Measurements from ENCODE around the gene KRT10.

DNA sequence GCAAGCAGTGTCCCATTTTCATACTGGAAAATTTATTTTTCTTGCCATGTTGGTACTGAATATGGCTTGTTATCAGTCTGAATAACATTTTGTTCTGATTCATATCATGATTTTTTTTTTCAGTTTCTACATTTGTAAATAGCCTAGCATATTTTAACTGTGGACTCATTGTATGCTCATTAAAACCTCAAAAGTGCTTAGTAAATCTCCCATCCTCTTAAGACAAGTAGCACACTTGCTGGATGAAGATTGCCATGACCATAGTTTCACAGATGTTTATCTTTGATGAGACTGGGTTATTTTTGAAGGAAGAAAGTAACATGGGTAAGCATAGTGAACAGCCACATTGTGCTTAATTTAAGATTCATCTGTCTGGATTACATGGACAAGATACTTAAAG is 878 bp downstream of the KRT10 start:
- TF ChIP-seq, protein P1, sequence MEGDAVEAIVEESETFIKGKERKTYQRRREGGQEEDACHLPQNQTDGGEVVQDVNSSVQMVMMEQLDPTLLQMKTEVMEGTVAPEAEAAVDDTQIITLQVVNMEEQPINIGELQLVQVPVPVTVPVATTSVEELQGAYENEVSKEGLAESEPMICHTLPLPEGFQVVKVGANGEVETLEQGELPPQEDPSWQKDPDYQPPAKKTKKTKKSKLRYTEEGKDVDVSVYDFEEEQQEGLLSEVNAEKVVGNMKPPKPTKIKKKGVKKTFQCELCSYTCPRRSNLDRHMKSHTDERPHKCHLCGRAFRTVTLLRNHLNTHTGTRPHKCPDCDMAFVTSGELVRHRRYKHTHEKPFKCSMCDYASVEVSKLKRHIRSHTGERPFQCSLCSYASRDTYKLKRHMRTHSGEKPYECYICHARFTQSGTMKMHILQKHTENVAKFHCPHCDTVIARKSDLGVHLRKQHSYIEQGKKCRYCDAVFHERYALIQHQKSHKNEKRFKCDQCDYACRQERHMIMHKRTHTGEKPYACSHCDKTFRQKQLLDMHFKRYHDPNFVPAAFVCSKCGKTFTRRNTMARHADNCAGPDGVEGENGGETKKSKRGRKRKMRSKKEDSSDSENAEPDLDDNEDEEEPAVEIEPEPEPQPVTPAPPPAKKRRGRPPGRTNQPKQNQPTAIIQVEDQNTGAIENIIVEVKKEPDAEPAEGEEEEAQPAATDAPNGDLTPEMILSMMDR (IDR thresholded peaks at IDR 0.05 in 2 of 3, conservative IDR thresholded peaks at IDR 0.05 in 1 of 3; ENCODE audit: borderline replicate concordance in 1 of 3, insufficient read depth in 1 of 3, low read depth in 2 of 3, low read length in 2 of 3): no peak
- TF ChIP-seq ZFX (IDR thresholded peaks at IDR 0.05) (no peak), CEBPB (IDR thresholded peaks at IDR 0.05; ENCODE audit: low read depth) (no peak), ZNF274 (IDR thresholded peaks at IDR 0.05; ENCODE audit: low read depth, low read length) (no peak), EZH2phosphoT487 (IDR thresholded peaks at IDR 0.05; ENCODE audit: borderline replicate concordance) (no peak), POLR2A (IDR thresholded peaks at IDR 0.05; ENCODE audit: borderline replicate concordance, extremely low read depth, insufficient read depth, insufficient read length) (no peak), RAD21 (IDR thresholded peaks at IDR 0.05; ENCODE audit: low read depth) (no peak)
